Measurements from ENCODE around the gene USF3.

USF3 gene, protein sequence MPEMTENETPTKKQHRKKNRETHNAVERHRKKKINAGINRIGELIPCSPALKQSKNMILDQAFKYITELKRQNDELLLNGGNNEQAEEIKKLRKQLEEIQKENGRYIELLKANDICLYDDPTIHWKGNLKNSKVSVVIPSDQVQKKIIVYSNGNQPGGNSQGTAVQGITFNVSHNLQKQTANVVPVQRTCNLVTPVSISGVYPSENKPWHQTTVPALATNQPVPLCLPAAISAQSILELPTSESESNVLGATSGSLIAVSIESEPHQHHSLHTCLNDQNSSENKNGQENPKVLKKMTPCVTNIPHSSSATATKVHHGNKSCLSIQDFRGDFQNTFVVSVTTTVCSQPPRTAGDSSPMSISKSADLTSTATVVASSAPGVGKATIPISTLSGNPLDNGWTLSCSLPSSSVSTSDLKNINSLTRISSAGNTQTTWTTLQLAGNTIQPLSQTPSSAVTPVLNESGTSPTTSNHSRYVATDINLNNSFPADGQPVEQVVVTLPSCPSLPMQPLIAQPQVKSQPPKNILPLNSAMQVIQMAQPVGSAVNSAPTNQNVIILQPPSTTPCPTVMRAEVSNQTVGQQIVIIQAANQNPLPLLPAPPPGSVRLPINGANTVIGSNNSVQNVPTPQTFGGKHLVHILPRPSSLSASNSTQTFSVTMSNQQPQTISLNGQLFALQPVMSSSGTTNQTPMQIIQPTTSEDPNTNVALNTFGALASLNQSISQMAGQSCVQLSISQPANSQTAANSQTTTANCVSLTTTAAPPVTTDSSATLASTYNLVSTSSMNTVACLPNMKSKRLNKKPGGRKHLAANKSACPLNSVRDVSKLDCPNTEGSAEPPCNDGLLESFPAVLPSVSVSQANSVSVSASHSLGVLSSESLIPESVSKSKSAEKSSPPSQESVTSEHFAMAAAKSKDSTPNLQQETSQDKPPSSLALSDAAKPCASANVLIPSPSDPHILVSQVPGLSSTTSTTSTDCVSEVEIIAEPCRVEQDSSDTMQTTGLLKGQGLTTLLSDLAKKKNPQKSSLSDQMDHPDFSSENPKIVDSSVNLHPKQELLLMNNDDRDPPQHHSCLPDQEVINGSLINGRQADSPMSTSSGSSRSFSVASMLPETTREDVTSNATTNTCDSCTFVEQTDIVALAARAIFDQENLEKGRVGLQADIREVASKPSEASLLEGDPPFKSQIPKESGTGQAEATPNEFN (N-terminal part only)
- 66.6 to 83.8 (median 75.6) reads per million in 4 donors for total RNA-seq

DNA sequence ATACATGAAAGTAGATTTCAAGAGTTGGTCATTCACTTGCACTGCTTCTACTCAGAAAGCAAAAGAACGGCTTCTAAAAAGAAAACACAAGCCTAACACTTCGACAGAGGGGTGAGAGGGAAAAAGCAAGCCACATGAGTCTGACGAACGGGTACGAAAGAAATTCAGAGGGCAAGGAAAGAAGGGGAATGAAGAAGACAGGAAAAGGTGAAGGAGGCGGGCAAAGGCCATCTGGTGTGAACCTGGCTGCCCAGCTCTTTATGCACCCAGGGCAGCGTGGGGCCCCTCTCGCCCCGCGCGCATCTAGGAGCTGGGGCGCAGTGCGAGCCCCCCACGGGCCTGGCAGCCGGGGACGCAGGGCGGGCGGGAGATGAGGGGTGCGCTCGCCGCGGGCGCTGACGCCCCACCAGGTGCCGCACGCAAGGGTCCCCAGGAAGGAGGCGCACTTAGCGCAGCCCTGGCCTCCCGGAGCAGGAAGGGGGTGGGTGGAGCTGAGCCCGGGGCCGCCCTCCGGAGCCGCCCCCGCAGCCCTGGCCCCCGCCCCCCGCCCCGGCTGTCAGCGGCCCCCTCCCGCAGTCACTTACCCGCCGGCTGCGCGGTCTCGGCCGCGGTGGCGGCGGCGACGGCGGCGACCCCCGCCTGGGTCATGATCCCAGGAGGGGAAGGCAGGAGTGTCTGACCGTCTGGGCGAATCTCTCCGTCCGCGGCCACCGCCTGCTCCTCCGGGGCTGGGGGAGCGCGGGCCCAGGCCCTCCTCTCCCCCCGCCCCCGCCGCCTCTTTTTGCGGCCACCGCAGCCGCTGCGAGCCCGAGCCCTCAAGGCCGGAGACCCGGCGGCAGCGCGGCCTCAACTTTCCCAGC is at the start of gene USF3:
TSS of gene USF3 (minus strand) at position 857 of the 860 bp plus-strand sequence. CDS start 21,764 bp downstream, outside the sequence.
- DNase-seq, result peak; percentile 76 to 85 (median 80)

- peak; percentile 86 to 93 (median 92) for DNase-seq
These were observed 49.5 kb upstream of the USF3 start, which contains the start of gene NAA50 for GRCh38 chr3:113745756-113746547. NAA50 (minus strand) TSS chr3:113746249; CDS start chr3:113745949, 300 bp downstream.

GRCh38 chr3:113744941-113745755 is 48.7 kb upstream of the USF3 start:
- DNase-seq, result peak; percentile 54 to 88 (median 75)

GRCh38 chr3:113743006-113743630 is 46.7 kb upstream of the USF3 start:
- DNase-seq, result no peak

- no peak for DNase-seq
These were observed 45.2 kb upstream of the USF3 start for GRCh38 chr3:113741620-113742019.

GRCh38 chr3:113741086-113741485 is 44.6 kb upstream of the USF3 start:
- no peak for DNase-seq

DNA sequence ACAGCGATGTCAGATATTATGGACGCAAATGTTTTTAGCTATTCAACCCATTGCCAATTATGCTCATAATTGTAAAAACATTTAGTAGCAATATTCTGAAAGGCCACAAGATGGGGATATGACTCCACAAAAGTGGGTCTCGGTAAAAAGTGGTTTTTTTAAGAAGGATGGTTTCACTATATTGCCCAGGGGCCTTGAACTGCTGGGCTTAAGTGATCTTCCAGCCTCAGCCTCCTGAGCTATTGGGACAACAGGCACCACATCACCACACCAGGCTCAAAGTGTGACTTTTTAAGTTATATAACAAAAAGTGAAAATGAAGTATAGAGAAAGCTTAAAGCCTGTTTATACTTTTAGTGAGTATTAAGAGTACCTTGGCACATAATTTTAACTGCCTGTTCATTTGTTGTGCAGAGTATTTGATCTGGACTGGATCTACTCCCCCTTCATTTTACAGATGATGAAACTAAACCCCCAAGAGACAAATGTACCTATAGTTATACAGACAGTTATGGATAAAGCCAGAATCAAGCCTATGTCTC is 40.2 kb upstream of the USF3 start:
- peak in 3 of 5 donors; percentile 14 to 62 (median 33) for DNase-seq

DNA sequence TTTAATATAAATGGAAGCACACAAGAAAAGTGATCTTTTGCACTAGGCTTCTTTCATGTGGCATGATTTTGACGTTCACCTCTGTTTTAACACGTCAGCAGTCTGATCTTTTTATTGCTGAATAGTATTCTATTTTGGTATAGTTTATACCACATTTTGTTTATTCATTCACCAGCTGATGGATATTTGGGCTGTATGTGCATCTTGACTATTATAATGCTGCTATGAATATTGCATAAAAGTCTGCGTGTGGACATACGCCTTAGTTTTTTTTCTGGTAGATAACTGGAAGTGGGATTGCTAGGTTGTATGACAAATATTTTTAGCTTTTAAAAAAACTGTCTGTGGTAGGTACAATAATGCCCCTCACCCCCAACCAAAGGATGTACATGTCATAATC is 35.3 kb upstream of the USF3 start:
- DNase-seq, result no peak

DNA sequence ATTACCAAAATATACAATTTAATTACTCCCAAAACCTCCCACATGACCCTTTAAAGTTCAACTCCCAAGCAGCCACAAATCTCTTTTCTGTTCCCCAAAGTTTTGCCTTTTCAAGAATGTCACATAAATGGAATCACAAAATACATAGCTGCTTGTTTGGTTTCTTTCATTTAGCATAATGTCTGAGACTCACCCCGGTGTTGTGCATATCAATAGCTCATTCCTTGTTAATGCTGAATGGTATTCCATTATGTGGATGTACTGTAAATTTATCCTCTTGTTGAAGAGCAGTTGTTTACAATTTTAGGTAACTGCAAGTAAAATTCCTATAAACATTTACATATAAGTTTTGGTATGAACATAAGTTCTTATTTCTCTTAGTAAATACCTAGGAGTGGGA is 34.1 kb upstream of the USF3 start:
- DNase-seq, result no peak

- no peak for DNase-seq
These were observed 32.2 kb upstream of the USF3 start for GRCh38 chr3:113728661-113729060.

DNA sequence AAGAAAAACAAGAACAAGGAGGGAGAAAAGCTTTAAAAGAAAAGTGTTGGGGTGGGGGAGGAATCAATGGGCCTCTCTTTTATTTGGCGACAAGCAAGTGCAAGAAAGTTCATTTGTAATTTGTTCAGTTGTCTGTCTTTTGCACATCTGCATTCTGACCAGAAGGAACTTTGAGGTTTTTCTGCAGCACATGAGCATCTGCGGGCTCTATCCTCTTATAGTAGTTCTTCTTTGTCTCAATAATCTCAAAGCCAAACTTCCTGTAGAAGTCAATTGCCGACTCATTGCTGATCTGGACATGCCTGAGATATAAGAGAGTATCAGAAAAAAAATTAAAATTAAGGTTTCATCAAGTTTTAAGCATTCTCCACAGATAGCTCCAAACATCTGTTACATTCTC is 25.2 kb upstream of the USF3 start:
- DNase-seq, result no peak

- no peak for DNase-seq
These were observed 23.3 kb upstream of the USF3 start for GRCh38 chr3:113719758-113720157.

- no peak for DNase-seq
These were observed 22.9 kb upstream of the USF3 start for GRCh38 chr3:113719294-113719693.

DNA sequence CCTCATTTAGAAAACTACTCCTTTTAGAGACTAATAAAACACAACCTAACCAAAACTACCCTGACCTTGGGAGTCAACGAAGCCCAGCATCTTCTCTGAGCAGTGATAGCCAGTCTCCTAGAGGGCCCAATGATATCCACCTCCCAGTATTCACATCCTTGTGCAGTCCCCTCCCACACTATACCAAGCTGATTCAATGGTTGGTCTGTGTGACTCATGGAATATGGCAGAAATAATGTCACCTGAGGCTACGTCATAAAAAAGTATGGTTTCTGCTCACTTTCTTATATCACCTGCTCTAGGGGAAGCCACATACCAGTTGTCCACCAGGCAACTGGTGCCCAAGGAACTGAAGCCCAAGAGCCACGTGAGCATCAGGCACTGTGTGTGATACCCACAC is 21.4 kb upstream of the USF3 start:
- no peak for DNase-seq

DNA sequence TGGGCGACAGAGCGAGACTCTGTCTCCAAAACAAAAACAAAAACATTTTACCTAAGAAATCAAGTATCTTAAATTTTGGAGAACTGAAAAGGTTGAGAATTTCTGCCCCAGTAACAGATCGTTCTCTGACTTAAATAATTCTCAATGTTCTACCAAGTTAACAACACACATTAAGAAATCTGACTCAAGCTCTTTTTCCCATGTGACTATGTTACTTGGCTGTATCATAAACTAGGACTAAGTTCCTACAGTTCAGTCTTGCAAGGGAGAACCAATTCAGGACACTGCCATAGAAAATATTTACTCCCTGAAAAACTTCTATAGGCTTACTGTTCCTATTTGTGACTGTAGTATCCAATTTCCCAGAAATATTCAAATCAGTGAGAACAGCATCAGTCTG is 20.9 kb upstream of the USF3 start:
- DNase-seq, result no peak

- no peak for DNase-seq
These were observed 18.3 kb upstream of the USF3 start for GRCh38 chr3:113714702-113715101.

- no peak for DNase-seq
These were observed 15.7 kb upstream of the USF3 start for GRCh38 chr3:113712129-113712528.

- no peak for DNase-seq
These were observed 11.4 kb upstream of the USF3 start for GRCh38 chr3:113707835-113708234.

GRCh38 chr3:113698956-113699355 is 2.5 kb upstream of the USF3 start:
- peak in 2 of 5 donors; percentile 4 to 5 for DNase-seq

Data from T-helper 1 cell (primary cell).